RWPE1 (cell line): ENCODE results near the gene PPP1R9A.
"Not testable (repeated sequence)": the region's sequence is repeated elsewhere in the genome, so short reads cannot be mapped to it uniquely, and the experiment has no call there.

Experiments used
- CTCF ChIA-PET: fragments of 350-600 bp; sonication (Branson Sonifier 250); formaldehyde crosslinking; extraction: SDS; loops from one replicate; lab custom pipeline; 2021; lab: Yijun Ruan, JAX
- POLR2A ChIA-PET: fragments of 400-600 bp; formaldehyde crosslinking; extraction: SDS; loops from one replicate; lab custom pipeline; 2020; ENCODE audit warnings: antibody characterized with exemption; ENCODE audit not compliant: low non-redundant PET; lab: Yijun Ruan, JAX
- DNase-seq: peaks from one replicate; pipeline ENCODE4 v3.0.0; 2012; ENCODE audit warnings: low spot score
- H3K27ac ChIP-seq: fragments of 450-650 bp; 2 replicates; pipeline ENCODE4 v1.5.1; 2017
- TF ChIP-seq, protein P1 (sequence below): fragments of 450-650 bp; conservative IDR thresholded peaks from 2 replicates; pipeline ENCODE4 v1.5.1; 2017; ENCODE audit warnings: low read depth, mild to moderate bottlenecking

Gene PPP1R9A

GRCh38 chr7:94998266-94999068, 91.1 kb downstream of the PPP1R9A start:
- no peak overlapping the region for H3K27ac ChIP-seq
- ChIA-PET POLR2A (no interaction called here), CTCF (no interaction called here)
- DNase-seq, result no peak
- TF ChIP-seq, protein P1, sequence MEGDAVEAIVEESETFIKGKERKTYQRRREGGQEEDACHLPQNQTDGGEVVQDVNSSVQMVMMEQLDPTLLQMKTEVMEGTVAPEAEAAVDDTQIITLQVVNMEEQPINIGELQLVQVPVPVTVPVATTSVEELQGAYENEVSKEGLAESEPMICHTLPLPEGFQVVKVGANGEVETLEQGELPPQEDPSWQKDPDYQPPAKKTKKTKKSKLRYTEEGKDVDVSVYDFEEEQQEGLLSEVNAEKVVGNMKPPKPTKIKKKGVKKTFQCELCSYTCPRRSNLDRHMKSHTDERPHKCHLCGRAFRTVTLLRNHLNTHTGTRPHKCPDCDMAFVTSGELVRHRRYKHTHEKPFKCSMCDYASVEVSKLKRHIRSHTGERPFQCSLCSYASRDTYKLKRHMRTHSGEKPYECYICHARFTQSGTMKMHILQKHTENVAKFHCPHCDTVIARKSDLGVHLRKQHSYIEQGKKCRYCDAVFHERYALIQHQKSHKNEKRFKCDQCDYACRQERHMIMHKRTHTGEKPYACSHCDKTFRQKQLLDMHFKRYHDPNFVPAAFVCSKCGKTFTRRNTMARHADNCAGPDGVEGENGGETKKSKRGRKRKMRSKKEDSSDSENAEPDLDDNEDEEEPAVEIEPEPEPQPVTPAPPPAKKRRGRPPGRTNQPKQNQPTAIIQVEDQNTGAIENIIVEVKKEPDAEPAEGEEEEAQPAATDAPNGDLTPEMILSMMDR, result no peak

DNA sequence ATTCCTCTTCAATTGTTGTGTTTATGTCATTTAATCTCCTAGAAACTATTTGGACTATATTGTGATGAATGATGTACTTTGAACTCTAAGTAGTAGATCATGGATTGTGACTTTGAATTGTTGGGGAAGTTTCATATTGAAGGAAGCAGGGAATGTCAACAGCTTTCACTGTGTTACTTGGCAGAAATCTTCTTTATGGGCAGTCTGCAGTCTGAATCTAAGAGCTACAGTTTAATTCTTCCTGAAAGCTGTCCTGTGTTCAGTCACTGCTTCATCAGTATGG, 91.6 kb downstream of the PPP1R9A start:
- H3K27ac ChIP-seq, result no peak overlapping the region
- DNase-seq, result no peak
- TF ChIP-seq, protein P1, result no peak
- ChIA-PET POLR2A (no interaction called here), CTCF (no interaction called here)

DNA sequence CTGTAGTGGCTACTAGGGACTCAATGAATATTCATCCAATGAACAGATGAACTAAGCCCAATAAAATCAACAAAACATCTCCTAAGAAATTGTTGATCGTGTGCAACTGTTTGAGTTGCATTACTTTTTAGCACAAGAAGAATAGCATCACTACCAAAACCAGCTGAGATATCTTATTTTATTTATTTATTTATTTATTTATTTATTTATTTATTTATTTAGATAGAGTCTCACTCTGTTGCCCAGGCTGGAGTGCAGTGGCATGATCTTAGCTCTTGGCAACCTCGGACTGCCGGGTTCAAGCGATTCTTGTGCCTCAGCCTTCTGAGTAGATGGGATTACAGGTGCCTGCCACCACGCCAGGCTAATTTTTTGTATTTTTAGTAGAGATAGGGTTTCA, 92.2 kb downstream of the PPP1R9A start:
- POLR2A ChIA-PET, result not testable (repeated sequence)

GRCh38 chr7:95001258-95001657, 93.9 kb downstream of the PPP1R9A start:
- CTCF ChIA-PET, result no interaction called here
- TF ChIP-seq, protein P1, result no peak
- no peak overlapping the region for H3K27ac ChIP-seq
- POLR2A ChIA-PET, result no interaction called here
- DNase-seq, result no peak

More for the DNA sequence above, 92.2 kb downstream of the PPP1R9A start:
- DNase-seq, H3K27ac ChIP-seq, CTCF ChIA-PET: not testable (repeated sequence)

- no peak overlapping the region for H3K27ac ChIP-seq
- ChIA-PET CTCF (interaction anchor here (0.6 kb wide), 1 partner anchor 25 kb away, joined by 3 read pairs; no protein-coding TSS in a partner anchor), POLR2A (no interaction called here)
- TF ChIP-seq, protein P1, result no peak
- no peak for DNase-seq
Observed at GRCh38 chr7:95001815-95002561, 94.6 kb downstream of the PPP1R9A start.

DNA sequence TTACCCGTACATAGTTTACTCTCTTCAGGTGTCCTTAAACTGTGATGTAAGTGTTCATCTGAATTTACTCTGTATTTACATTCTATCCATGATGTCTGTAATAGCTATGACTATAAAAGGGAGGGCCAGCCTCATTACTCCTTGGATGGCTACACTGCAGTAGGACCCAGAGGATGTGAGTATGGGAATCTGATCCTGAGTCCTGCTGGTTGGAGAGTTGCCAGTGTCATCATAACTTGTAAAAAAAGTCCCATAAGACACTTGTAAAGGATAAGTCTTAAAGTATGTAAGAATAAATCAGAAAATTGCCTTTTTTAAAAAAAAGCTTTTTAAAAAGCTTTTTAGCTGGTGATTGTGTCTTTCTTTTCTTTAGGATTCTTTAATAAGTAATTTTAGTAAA, 95.4 kb downstream of the PPP1R9A start:
- ChIA-PET POLR2A (no interaction called here), CTCF (interaction anchor here (0.6 kb wide), 1 partner anchor 26 kb away, joined by 3 read pairs; no protein-coding TSS in a partner anchor)
- TF ChIP-seq, protein P1, result no peak
- H3K27ac ChIP-seq, result no peak overlapping the region
- no peak for DNase-seq
